CD14-positive monocyte (primary cell): Measurements from ENCODE around the gene HLA-C. TPM values are rescaled to one million over a fixed set of nuclear protein-coding genes. Genes with fewer than 3 reads are reported as not detected.

ENCODE experiments used
- DNase-seq, 3 donors: peaks; one replicate each; pipeline ENCODE4 v3.0.0-alpha.2; 2011 to 2022
- H2AFZ ChIP-seq: 2 replicates; pipeline ENCODE4 v1.6.0; 2012; ENCODE audit warnings: mild to moderate bottlenecking, low read depth, low read length, inconsistent platforms; ENCODE audit not compliant: insufficient read depth, poor library complexity, severe bottlenecking
- H3K27ac ChIP-seq, 2 donors: 1 replicate in 1 of 2; 2 replicates in 1 of 2; pipeline ENCODE4 v1.5.1; 2012 to 2013; ENCODE audit warnings: low read length in 2 of 2, control low read depth in 1 of 2, inconsistent platforms in 1 of 2, low read depth in 1 of 2, mild to moderate bottlenecking in 1 of 2
- H3K27me3 ChIP-seq, 2 donors: one replicate each; pipeline versions ENCODE4 v1.6.0 to v1.6.1; 2011 to 2013; ENCODE audit warnings: low read length in 2 of 2; ENCODE audit not compliant: control insufficient read depth in 2 of 2, insufficient read depth in 2 of 2
- H3K36me3 ChIP-seq, 2 donors: replicated peaks in 1 of 2; 1 replicate in 1 of 2; 2 replicates in 1 of 2; pipeline versions ENCODE4 v1.5.1 to v1.6.1; 2012 to 2013; ENCODE audit warnings: low read length in 2 of 2, control low read depth in 1 of 2, inconsistent platforms in 1 of 2, mild to moderate bottlenecking in 1 of 2; ENCODE audit not compliant: insufficient read depth in 2 of 2, control insufficient read depth in 1 of 2
- H3K4me1 ChIP-seq, 2 donors: 1 replicate in 1 of 2; 2 replicates in 1 of 2; pipeline versions ENCODE4 v1.5.1 to v1.6.1; 2012 to 2013; ENCODE audit warnings: low read length in 2 of 2, control low read depth in 1 of 2, inconsistent platforms in 1 of 2, mild to moderate bottlenecking in 1 of 2, moderate library complexity in 1 of 2; ENCODE audit not compliant: insufficient read depth in 2 of 2, control insufficient read depth in 1 of 2
- H3K4me2 ChIP-seq: replicated peaks from 2 replicates; pipeline ENCODE3; 2012; ENCODE audit warnings: low read length, moderate library complexity, mild to moderate bottlenecking; ENCODE audit not compliant: poor library complexity, severe bottlenecking; ENCODE audit errors: extremely low read depth
- H3K4me3 ChIP-seq, 3 experiments: fragments of 200-600 bp in 1 of 3; sonication (generic) in 1 of 3; replicated peaks in 1 of 3; 1 replicate in 2 of 3; 2 replicates in 1 of 3; pipeline ENCODE4 v1.5.1; 2011 to 2013; ENCODE audit warnings: low read length in 3 of 3, mild to moderate bottlenecking in 3 of 3, control low read depth in 2 of 3, low read depth in 2 of 3, inconsistent platforms in 1 of 3, moderate library complexity in 1 of 3
- H3K79me2 ChIP-seq: 2 replicates; pipeline ENCODE4 v1.6.0; 2012; ENCODE audit warnings: mild to moderate bottlenecking, control low read depth, inconsistent platforms, low read length, moderate library complexity; ENCODE audit not compliant: insufficient read depth
- H3K9ac ChIP-seq: 2 replicates; pipeline ENCODE4 v1.6.0; 2017; ENCODE audit warnings: low read length, mild to moderate bottlenecking; ENCODE audit not compliant: insufficient read depth, poor library complexity, severe bottlenecking
- H3K9me3 ChIP-seq, 2 donors: replicated peaks in 1 of 2; 1 replicate in 1 of 2; 2 replicates in 1 of 2; pipeline versions ENCODE4 v1.5.1 to v1.6.1; 2012 to 2013; ENCODE audit warnings: low read length in 2 of 2, control low read depth in 1 of 2; ENCODE audit not compliant: control insufficient read depth in 1 of 2, insufficient read depth in 1 of 2
- H4K20me1 ChIP-seq: 2 replicates; pipeline ENCODE4 v1.6.0; 2012; ENCODE audit warnings: mild to moderate bottlenecking, low read length, control low read depth, moderate library complexity; ENCODE audit not compliant: insufficient read depth
- H3K27ac Mint-ChIP-seq, 7 donors: one replicate each; pipeline ENCODE4 v1.8.0; 2020; ENCODE audit warnings: mild to moderate bottlenecking in 7 of 7, mixed read lengths in 7 of 7, moderate library complexity in 6 of 7, inconsistent platforms in 2 of 7
- H3K27me3 Mint-ChIP-seq, 3 donors: one replicate each; pipeline ENCODE4 v1.8.0; 2021 to 2022; ENCODE audit warnings: low read depth in 3 of 3, mild to moderate bottlenecking in 3 of 3, mixed read lengths in 3 of 3, moderate library complexity in 3 of 3, inconsistent platforms in 1 of 3
- H3K36me3 Mint-ChIP-seq, 2 donors: one replicate each; pipeline ENCODE4 v1.8.0; 2020; ENCODE audit warnings: mixed read lengths in 2 of 2, inconsistent platforms in 1 of 2, mild to moderate bottlenecking in 1 of 2
- H3K4me1 Mint-ChIP-seq: one replicate; pipeline ENCODE4 v1.8.0; 2020; ENCODE audit warnings: mild to moderate bottlenecking, mixed read lengths
- H3K4me3 Mint-ChIP-seq, 2 donors: one replicate each; pipeline ENCODE4 v1.8.0; 2020; ENCODE audit warnings: mild to moderate bottlenecking in 2 of 2, mixed read lengths in 2 of 2, moderate library complexity in 1 of 2
- H3K9me3 Mint-ChIP-seq, 7 donors: one replicate each; pipeline ENCODE4 v1.8.0; 2020 to 2022; ENCODE audit warnings: mixed read lengths in 7 of 7, mild to moderate bottlenecking in 6 of 7, moderate library complexity in 6 of 7, inconsistent platforms in 2 of 7
- WGBS: methylation state at CpG from one replicate; pipeline ENCODE4 v1.1.5; 2013; ENCODE audit warnings: missing lambda C conversion rate; ENCODE audit not compliant: insufficient coverage; 5-methylcytosine and 5-hydroxymethylcytosine counted together
- intact Hi-C, 2 donors: fragments of 100-400 bp; cut with micrococcal nuclease; formaldehyde crosslinking; loops; one replicate each; pipeline versions ENCODE4 v1.15.0 to v1.15.1; 2023
- polyA plus RNA-seq, 3 donors: library from polyadenylated mRNA; depleted of rRNA in 1 of 3; unstranded in 2 of 3; stranded (reverse) in 1 of 3; fragments of 300-500 nt in 2 of 3; fragments of >200 nt in 1 of 3; fragmentation: Illumina TruSeq in 2 of 3; gene quantifications; 1 replicate in 2 of 3; 2 replicates in 1 of 3; pipeline ENCODE4 v1.2.3, GENCODE V29; 2012 to 2021
- TF ChIP-seq, protein P1 (sequence below): fragments of 200-600 bp; IDR thresholded peaks from one replicate; pipeline ENCODE4 v1.8.0; 2022; ENCODE audit warnings: antibody characterized with exemption, mild to moderate bottlenecking

Gene HLA-C
- polyA plus RNA-seq, 3 donors: 1,088 to 2,224 (median 1,829) TPM

DNA sequence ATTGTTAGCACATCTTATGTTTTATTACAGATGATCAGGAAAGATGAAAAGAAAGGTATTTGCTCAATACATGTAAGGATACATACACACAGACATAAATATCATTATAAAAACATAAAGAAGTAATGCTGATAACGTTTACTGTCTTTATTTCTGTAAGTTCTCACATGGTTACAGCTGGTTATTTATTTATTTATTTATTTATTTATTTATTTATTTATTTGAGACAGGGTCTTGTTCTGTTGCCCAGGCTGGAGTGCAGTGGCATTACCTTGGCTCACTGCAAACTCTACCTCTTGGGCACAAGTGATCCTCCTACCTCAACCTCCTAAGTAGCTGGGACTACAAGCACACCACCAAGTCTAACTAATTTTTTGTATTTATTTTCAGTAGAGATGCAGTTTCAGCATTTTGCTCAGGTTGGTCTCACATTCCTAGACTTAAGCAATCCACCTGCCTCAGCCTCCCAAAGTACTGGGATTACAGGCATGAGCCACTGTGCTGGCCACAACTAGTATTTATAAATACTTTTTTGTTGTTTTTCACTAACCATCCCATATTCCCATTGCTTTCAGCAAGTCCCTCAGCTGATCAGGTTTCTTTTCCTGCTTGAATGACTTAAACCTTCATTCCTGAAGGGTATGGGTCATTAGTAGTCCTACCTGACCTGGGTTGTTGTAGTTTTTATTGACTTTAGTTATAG, 49.3 kb upstream of the HLA-C start:
- intact Hi-C loops: loop anchor here in 1 of 2 donors (2.0 kb wide), 1 partner anchor 74 kb away; no protein-coding TSS in a partner anchor

DNA sequence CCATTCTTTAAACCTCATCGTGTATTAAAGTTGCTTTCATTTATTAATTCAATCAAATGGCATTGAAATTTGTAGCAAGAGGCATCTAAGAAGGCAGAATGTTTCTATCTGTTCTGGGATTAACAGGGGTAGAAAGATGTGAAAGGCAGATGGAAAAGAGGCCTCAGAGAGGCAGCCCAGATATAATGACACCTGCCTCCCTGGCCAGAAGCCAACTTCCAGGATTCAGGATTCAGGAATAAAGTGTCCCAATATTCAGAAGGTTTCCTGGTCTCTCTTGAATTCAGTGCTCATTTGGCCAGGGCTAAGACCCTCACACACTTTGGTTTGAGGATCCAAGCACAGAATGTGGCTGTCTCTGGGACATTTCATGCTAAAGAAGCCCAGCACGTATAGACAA, 45.1 kb upstream of the HLA-C start:
- Histone ChIP-seq H3K36me3 (no peaks in the 10 kb centered on the region), H4K20me1 (no peaks in the 10 kb centered on the region), H2AFZ (no peak overlapping the region), H3K4me2 (no peak overlapping the region), H3K4me1 (no peaks in the 10 kb centered on the region), H3K27ac (no peak overlapping the region), H3K9ac (no peak overlapping the region), H3K79me2 (no peaks in the 10 kb centered on the region), H3K4me3 (no peak overlapping the region), H3K27me3 (peaks cover 9 to 14% of the 10 kb centered on the region in 2 donors), H3K9me3 (no peaks in the 10 kb centered on the region)
- TF ChIP-seq, protein P1, sequence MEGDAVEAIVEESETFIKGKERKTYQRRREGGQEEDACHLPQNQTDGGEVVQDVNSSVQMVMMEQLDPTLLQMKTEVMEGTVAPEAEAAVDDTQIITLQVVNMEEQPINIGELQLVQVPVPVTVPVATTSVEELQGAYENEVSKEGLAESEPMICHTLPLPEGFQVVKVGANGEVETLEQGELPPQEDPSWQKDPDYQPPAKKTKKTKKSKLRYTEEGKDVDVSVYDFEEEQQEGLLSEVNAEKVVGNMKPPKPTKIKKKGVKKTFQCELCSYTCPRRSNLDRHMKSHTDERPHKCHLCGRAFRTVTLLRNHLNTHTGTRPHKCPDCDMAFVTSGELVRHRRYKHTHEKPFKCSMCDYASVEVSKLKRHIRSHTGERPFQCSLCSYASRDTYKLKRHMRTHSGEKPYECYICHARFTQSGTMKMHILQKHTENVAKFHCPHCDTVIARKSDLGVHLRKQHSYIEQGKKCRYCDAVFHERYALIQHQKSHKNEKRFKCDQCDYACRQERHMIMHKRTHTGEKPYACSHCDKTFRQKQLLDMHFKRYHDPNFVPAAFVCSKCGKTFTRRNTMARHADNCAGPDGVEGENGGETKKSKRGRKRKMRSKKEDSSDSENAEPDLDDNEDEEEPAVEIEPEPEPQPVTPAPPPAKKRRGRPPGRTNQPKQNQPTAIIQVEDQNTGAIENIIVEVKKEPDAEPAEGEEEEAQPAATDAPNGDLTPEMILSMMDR: no peak
- WGBS: no CpG with 5 or more reads among the region's 2 CpGs
- H3K36me3 Mint-ChIP-seq: no peaks in the 10 kb centered on the region
- H3K27me3 Mint-ChIP-seq: peaks cover 5 to 36% (median 27%) of the 10 kb centered on the region in 3 donors
- H3K4me3 Mint-ChIP-seq: no peak overlapping the region
- no peak overlapping the region for H3K27ac Mint-ChIP-seq
- peaks cover 0 to 12% (median 0%) of the 10 kb centered on the region in 7 donors for H3K9me3 Mint-ChIP-seq
- DNase-seq: no peak
- intact Hi-C loops: no loop called here
- no peaks in the 10 kb centered on the region for H3K4me1 Mint-ChIP-seq

More for the DNA sequence above, 49.3 kb upstream of the HLA-C start:
- no peak overlapping the region for H3K27ac ChIP-seq
- peaks cover 0 to 4% of the 10 kb centered on the region in 2 donors for H3K27me3 ChIP-seq
- H2AFZ ChIP-seq: no peak overlapping the region
- no peaks in the 10 kb centered on the region for H3K79me2 ChIP-seq
- TF ChIP-seq, protein P1: no peak
- no CpG with 5 or more reads among the region's 1 CpG for WGBS
- H3K9ac ChIP-seq: no peak overlapping the region
- H3K36me3 Mint-ChIP-seq: no peaks in the 10 kb centered on the region
- H3K36me3 ChIP-seq: no peaks in the 10 kb centered on the region
- no peak overlapping the region for H3K4me3 ChIP-seq
- peaks cover 10 to 29% (median 16%) of the 10 kb centered on the region in 3 donors for H3K27me3 Mint-ChIP-seq
- H3K9me3 ChIP-seq: no peaks in the 10 kb centered on the region
- H3K4me3 Mint-ChIP-seq: no peak overlapping the region
- no peaks in the 10 kb centered on the region for H3K4me1 ChIP-seq
- no peak for DNase-seq
- no peaks in the 10 kb centered on the region for H4K20me1 ChIP-seq
- H3K4me2 ChIP-seq: no peak overlapping the region
- no peaks in the 10 kb centered on the region for H3K4me1 Mint-ChIP-seq
- H3K9me3 Mint-ChIP-seq: peaks cover 0 to 17% (median 6%) of the 10 kb centered on the region in 7 donors
- no peak overlapping the region for H3K27ac Mint-ChIP-seq
